Activated CD4-positive, alpha-beta T cell treated with anti-CD3 and anti-CD28 coated beads for 36 hours (primary cell): ENCODE results near the gene SLC4A8. TPM values are rescaled to one million over a fixed set of nuclear protein-coding genes. Genes with fewer than 3 reads are reported as not detected.

Experiments
- ATAC-seq: fragments of 200-7000 bp; cut with Tn5 transposase; one replicate; pipeline ENCODE4 v1.10.0; 2021; ENCODE audit warnings: mild to moderate bottlenecking, moderate library complexity
- CTCF ChIA-PET: fragments of 350-600 bp; sonication (Branson Sonifier 250); formaldehyde crosslinking; loops from one replicate; lab custom pipeline; 2021; ENCODE audit warnings: antibody characterized with exemption; lab: Charles Lee
- POLR2A ChIA-PET: fragments of 350-600 bp; sonication (Branson Sonifier 250); formaldehyde crosslinking; loops from one replicate; lab custom pipeline; 2021; ENCODE audit warnings: antibody characterized with exemption, inconsistent platforms; lab: Charles Lee
- DNase-seq: peaks from one replicate; pipeline ENCODE4 v3.0.0-alpha.2; 2020
- H3K27ac Mint-ChIP-seq: one replicate; pipeline ENCODE4 v1.8.0; 2021; ENCODE audit warnings: mixed read lengths
- H3K27me3 Mint-ChIP-seq: one replicate; pipeline ENCODE4 v1.8.0; 2021; ENCODE audit warnings: mixed read lengths
- H3K36me3 Mint-ChIP-seq: one replicate; pipeline ENCODE4 v1.8.0; 2021; ENCODE audit warnings: low read depth, mixed read lengths
- H3K4me1 Mint-ChIP-seq: one replicate; pipeline ENCODE4 v1.8.0; 2021; ENCODE audit warnings: mixed read lengths
- H3K4me3 Mint-ChIP-seq: one replicate; pipeline ENCODE4 v1.8.0; 2021; ENCODE audit warnings: mild to moderate bottlenecking, moderate library complexity, mixed read lengths
- H3K9me3 Mint-ChIP-seq: one replicate; pipeline ENCODE4 v1.8.0; 2021; ENCODE audit warnings: low read depth, mixed read lengths
- intact Hi-C, 2 experiments: fragments of 100-400 bp; cut with DNase I in 1 of 2; cut with micrococcal nuclease in 1 of 2; formaldehyde crosslinking; loops; one replicate each; pipeline versions ENCODE4 v1.14.2 to v1.15.1; 2022 to 2024; cut with DNase I, micrococcal nuclease
- total RNA-seq, 2 experiments: library from RNA; stranded (reverse); gene quantifications; one replicate each; pipeline ENCODE4 v1.2.3, GENCODE V29; 2021

SLC4A8 gene
- total RNA-seq, 2 experiments from 2014 or later, result 1.7 to 2.0 TPM

DNA sequence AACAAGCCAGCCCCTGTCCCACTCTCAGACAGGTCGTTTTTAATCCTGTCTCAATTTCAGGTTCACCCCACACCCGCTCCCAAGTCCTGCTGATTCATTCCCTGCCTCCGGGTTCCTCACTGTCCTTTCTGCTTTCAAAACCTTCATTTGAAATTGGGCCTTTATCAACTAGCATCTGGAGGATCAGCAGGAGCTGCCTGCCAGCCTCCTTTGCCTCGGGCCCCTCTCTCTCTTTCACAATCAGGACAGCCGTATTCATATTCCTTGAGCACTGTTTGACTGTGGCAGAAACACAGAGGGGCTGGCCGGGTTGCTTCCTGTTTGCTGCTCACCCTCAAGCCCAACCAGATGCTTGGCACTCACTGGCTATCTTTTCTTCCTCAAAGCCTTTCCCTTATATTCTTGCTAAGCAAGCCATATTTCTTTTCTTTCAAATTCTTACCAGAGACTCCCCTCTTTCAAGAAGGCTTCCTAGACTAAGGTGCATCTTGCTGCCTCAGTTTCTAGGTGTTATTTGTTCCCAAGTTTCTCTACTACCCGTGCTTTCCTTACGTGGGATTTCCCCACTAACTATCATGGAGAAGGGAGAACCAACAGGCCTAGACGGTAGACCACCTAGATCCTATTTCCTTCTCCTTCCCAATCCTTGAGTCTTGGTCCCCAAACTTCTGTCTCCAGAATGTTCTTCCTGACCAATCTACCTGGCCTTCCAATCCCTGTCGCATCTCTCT, 36.4 kb upstream of the SLC4A8 start:
- Mint-ChIP-seq H3K9me3 (no peaks in the 10 kb centered on the region), H3K27ac (no peak overlapping the region), H3K4me3 (no peak overlapping the region), H3K27me3 (no peaks in the 10 kb centered on the region), H3K36me3 (no peaks in the 10 kb centered on the region), H3K4me1 (peaks cover 65% of the 10 kb centered on the region)
- ATAC-seq (no peak), DNase-seq (no peak)
- CTCF ChIA-PET, result interaction anchor here (0.7 to 2.2 kb wide), 2 partner anchors 19 to 94 kb away, joined by 4 to 7 read pairs; no protein-coding TSS in a partner anchor
- POLR2A ChIA-PET, result no interaction called here
- intact Hi-C loops, result no loop called here

DNA sequence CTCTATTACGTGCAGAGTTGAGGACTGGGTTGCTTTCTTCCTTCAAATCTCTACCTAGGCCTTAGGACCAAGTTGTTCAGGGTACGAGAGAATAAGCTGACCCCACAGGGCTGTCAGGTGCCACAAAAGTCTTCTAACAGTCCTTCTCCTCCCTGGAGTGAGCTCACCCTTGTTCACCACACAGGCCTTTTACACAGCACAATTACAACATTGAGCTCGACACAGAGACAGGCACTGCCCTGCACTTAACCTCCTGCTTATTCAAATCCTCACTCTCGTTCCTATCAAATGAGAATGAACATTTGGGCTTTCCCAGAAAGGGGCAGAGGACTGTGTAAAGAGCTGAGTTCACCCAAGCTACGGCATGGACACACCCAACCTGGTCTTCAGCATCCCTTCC, 35.8 kb upstream of the SLC4A8 start:
- POLR2A ChIA-PET, result interaction anchor here (1.2 kb wide), 1 partner anchor 20 kb away, joined by 9 read pairs; no protein-coding TSS in a partner anchor
- no peaks in the 10 kb centered on the region for H3K27me3 Mint-ChIP-seq
- no peak for ATAC-seq

DNA sequence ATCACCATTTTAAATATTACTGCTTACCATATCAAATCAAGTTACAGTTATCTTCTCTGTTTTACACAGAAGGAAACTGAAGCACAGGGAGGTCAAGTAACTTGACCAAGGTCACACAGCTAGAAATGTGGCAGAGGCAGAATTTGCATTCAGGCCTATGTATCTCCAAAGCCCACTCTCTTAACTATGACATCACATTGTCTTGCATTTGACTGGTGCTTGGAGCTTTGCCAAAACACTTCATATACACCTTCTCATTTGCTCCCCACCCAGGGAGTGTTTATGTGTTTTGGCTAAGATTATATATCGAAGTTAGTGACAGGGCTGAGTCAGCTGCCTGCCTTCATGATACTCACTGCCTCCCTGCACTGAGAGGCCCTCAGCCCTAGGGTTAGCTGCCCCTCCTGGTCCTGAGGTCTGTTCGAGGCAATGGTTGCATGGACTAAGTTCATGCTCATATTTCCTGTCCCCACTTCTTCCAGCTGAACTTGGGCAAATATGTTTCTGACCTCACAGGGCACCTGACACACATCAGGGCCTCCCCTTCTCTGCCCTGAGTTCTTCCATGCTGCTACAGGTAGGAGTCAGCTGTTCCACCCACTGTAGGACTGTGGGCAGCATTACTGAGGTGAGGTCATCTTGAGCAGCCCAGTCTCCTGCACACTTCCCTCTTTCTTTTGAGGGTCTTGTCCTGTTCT, 35.2 kb upstream of the SLC4A8 start:
- H3K27me3 Mint-ChIP-seq, result no peaks in the 10 kb centered on the region
- intact Hi-C loops, result no loop called here
- peak overlapping the region; percentile 14 for H3K27ac Mint-ChIP-seq
- ChIA-PET CTCF (interaction anchor here (0.7 to 2.2 kb wide), 4 partner anchors 9 to 1629 kb away, joined by 3 to 7 read pairs (median 4); no protein-coding TSS in a partner anchor), POLR2A (interaction anchor here (0.6 to 1.2 kb wide), 2 partner anchors 20 to 22 kb away, joined by 6 to 9 read pairs; no protein-coding TSS in a partner anchor)
- peak; percentile 49 for DNase-seq
- H3K36me3 Mint-ChIP-seq, result no peaks in the 10 kb centered on the region
- no peak overlapping the region for H3K4me3 Mint-ChIP-seq
- H3K9me3 Mint-ChIP-seq, result no peaks in the 10 kb centered on the region
- peaks cover 65% of the 10 kb centered on the region for H3K4me1 Mint-ChIP-seq
- peak; percentile 51 for ATAC-seq

More for the DNA sequence above, 35.8 kb upstream of the SLC4A8 start:
- Mint-ChIP-seq H3K27ac (no peak overlapping the region), H3K9me3 (no peaks in the 10 kb centered on the region), H3K4me1 (peaks cover 65% of the 10 kb centered on the region), H3K4me3 (no peak overlapping the region), H3K36me3 (no peaks in the 10 kb centered on the region)
- CTCF ChIA-PET, result interaction anchor here (0.7 to 2.2 kb wide), 2 partner anchors 20 to 94 kb away, joined by 4 to 7 read pairs; no protein-coding TSS in a partner anchor
- DNase-seq, result no peak
- intact Hi-C loops, result no loop called here

DNA sequence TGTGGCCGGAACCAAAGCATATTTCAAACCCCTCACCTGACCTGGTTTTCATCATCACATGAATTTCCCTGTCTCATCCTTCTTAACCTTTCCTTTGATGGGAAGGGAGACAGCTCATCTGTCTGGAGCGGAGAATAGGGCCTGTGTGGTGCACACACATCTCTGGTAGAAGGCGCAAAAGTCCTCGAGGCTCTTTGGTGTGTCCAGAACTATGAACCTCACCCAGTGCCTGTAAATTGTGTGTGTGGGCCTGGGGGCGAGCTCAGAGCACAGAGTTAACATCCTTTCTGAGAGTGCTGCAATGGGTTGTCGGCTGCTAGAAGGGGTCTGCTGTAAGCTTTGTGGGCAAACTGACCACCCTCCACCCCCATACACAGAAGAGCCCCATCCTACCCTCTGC, 34.2 kb upstream of the SLC4A8 start:
- Mint-ChIP-seq H3K27me3 (no peaks in the 10 kb centered on the region), H3K9me3 (no peaks in the 10 kb centered on the region), H3K36me3 (no peaks in the 10 kb centered on the region), H3K4me1 (peaks cover 75% of the 10 kb centered on the region), H3K4me3 (peak overlapping the region; percentile 85), H3K27ac (peak overlapping the region; percentile 67)
- DNase-seq, result no peak
- ChIA-PET CTCF (interaction anchor here (0.7 to 2.2 kb wide), 4 partner anchors 8 to 1628 kb away, joined by 3 to 7 read pairs (median 3); no protein-coding TSS in a partner anchor), POLR2A (interaction anchor here (0.7 kb wide), 1 partner anchor 817 kb away, joined by 3 read pairs; no protein-coding TSS in a partner anchor)
- intact Hi-C loops, result loop anchor here in 1 of 2 experiments (2.0 to 10.0 kb wide), 3 partner anchors 34 to 584 kb away; partner anchors contain the start of gene SLC4A8
- no peak for ATAC-seq

DNA sequence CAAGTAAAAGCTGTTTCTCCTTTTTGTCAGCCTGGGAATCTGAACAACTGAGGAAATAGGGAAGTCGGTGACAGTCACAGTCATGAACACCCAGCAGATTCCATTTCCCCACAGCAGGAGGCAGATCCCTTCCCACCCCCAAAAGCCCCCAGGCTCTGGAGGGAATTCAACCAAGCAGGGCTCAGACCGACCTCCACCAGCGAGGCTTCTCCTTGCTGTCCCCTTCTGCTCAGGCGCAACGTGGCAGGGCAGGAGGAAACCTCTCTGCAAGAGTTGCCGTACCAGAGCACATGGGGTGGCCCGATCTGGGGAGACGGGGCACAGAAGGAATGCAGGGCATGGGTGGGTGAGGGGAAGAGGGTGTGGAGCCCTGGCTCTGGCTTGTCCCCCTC, 33.7 kb upstream of the SLC4A8 start:
- Mint-ChIP-seq H3K27ac (peak overlapping the region; percentile 67), H3K9me3 (no peaks in the 10 kb centered on the region), H3K36me3 (no peaks in the 10 kb centered on the region), H3K4me3 (peak overlapping the region; percentile 85), H3K4me1 (peaks cover 79% of the 10 kb centered on the region), H3K27me3 (no peaks in the 10 kb centered on the region)
- ChIA-PET POLR2A (interaction anchor here (0.5 to 0.7 kb wide), 3 partner anchors 314 to 817 kb away, joined by 3 to 4 read pairs (median 4); no protein-coding TSS in a partner anchor), CTCF (no interaction called here)
- ATAC-seq (peak; percentile 10), DNase-seq (peak; percentile 57)
- intact Hi-C loops, result loop anchor here (1.0 to 10.0 kb wide), 5 partner anchors 22 to 584 kb away; partner anchors contain the start of genes SLC4A8 (in 1 of the 2) and TFCP2 (in 1 of the 2)

DNA sequence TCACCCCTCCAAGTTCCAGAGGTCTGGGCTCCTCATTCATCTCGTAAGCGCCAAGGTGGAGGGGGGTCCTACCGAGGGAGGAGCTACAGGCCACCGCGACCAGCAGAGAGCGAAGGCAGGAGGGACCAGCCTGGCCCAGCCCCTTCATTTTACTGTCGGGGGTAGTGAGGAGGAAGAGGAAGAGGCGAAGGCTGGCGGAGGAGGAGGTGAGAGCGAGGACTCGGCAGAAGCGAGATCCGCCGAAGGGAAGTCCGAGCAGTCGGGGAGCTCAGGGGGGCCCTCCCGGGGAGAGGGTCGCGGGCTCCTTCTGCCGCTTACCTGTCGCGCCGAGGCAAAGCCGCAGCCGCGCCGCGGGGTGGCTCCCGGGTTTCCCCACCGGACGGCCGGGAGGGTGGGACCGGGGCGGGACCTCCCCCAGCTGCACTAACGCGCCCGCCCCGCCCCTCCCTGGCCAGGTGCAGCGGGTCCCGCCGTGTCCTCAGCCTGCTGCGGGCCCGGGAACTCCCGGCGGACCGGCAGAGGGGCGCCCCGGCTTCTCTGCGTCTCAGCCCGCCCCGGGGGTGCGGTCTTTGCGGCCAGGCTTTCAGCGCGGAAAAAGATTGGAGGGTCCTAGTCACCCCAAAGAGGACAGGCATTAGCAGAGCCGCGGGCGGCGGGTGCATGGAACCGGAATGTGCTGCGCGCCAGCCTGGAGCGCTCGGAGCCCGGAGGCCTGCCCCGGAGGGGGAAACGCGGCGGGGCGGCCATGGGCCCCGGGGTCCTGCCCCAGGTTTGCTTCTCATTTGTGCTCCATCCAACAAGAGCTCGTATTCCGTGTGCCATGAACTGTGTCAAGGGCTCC, 33.1 kb upstream of the SLC4A8 start, which contains the start of gene GALNT6:
Gene GALNT6 (minus strand): TSS at position 124 of the 841 bp plus-strand sequence. CDS start 11,625 bp downstream, outside the sequence.
- ChIA-PET CTCF (interaction anchor here (0.5 to 0.6 kb wide), 2 partner anchors 310 to 467 kb away, joined by 3 read pairs; a partner anchor contains a TSS), POLR2A (interaction anchor here (0.5 to 0.6 kb wide), 3 partner anchors 23 to 370 kb away, joined by 3 to 4 read pairs (median 4); no protein-coding TSS in a partner anchor)
- H3K36me3 Mint-ChIP-seq, result no peaks in the 10 kb centered on the region
- peaks cover 79% of the 10 kb centered on the region for H3K4me1 Mint-ChIP-seq
- peak within 1 kb of the TSS; percentile 85 for H3K4me3 Mint-ChIP-seq
- no peaks in the 10 kb centered on the region for H3K27me3 Mint-ChIP-seq
- intact Hi-C loops, result loop anchor here (1.0 to 10.0 kb wide), 5 partner anchors 22 to 583 kb away; partner anchors contain the start of genes SLC4A8 (in 1 of the 2) and TFCP2 (in 1 of the 2)
- peak; percentile 43 for ATAC-seq
- peak; percentile 78 for DNase-seq
- H3K27ac Mint-ChIP-seq, result peak within 1 kb of the TSS; percentile 67
- H3K9me3 Mint-ChIP-seq, result no peaks in the 10 kb centered on the region

DNA sequence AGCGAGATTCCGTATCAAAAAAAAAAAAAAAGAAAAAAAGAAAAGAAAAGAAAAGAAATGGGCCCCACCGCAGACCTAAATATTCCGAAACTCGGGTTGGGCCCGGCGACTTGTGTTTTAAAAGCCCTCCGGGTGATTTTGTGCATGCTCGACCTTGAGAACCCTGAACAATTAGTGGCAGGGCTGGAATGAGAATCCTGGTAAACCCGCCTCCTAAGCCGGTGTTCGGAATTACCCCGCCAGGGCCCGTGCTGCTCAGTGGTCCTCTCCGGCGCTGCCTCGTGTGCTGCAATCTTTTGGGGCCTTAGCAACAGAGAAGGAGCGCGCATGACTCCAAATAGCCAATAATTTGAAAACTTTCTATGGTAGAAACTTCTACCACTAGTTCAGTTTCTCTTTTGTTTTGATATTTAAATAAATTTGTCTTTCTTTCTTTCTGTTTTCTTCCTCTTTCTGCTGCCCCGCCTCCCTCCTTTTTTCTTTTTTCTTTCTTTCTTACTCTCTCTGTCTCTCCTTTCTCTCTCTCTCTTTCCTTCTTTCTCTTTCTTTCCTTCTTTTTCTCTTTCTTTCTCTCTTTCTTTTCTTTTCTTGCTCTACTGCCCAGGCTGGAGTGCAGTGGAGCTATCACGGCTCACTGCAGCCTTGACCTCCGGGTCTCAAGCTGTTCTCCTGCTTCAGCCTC, 31.9 kb upstream of the SLC4A8 start:
- Mint-ChIP-seq H3K9me3 (no peaks in the 10 kb centered on the region), H3K27ac (peak overlapping the region; percentile 79), H3K4me1 (peaks cover 73% of the 10 kb centered on the region), H3K27me3 (no peaks in the 10 kb centered on the region), H3K4me3 (peak overlapping the region; percentile 85), H3K36me3 (no peaks in the 10 kb centered on the region)
- ChIA-PET CTCF (interaction anchor here (1.4 kb wide), 1 partner anchor 30 kb away, joined by 5 read pairs; no protein-coding TSS in a partner anchor), POLR2A (interaction anchor here (1.3 kb wide), 1 partner anchor 24 kb away, joined by 5 read pairs; no protein-coding TSS in a partner anchor)
- intact Hi-C loops, result loop anchor here in 1 of 2 experiments (10.0 kb wide), 2 partner anchors 432 to 582 kb away; no protein-coding TSS in a partner anchor
- DNase-seq (peak; percentile 56), ATAC-seq (peak; percentile 10)

DNA sequence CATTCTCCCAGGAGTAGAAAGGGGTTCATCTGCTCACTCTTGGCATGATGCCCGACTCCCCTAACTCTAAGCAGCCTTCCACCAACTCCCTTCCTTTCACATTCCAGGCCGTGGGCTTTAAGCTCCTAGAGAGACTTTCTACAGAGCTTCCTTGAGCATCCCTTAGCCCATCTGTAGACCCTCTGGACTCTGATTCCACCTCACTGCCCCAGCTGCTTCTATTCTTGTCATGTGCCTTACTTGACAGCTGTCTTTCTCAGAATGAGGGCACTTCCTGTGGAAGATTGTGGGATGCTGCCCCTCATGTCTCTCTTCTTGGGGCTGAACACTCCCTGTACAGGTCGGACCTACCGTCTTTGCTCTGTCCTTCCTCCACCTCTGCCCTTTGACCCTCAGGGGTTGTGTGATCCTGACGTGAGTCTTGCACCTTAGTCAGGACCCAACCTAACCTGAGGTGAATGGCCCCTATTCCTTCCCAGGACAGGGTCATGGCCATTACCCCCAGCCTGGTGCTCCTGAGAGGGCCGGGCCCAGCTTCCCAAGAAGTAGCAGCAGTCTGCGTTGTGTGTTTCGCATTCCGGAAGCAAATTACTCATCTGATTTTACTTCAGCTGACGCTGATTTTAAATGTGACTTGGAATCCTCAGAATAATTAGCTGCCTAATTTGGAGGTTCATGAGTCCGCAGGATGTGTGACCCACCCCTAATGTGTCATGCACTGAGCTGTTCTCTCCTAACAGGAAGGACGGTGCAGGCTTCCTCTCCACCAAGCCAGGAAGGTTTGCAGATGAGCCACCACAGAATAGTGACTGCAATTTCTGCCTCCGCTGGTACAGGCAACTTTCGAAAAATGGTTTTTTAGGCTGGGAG, 30.7 kb upstream of the SLC4A8 start:
- CTCF ChIA-PET, result interaction anchor here (0.8 to 1.9 kb wide), 6 partner anchors 10 to 427 kb away, joined by 3 to 6 read pairs (median 4); no protein-coding TSS in a partner anchor

More for the DNA sequence above, 30.7 kb upstream of the SLC4A8 start:
- DNase-seq (peak; percentile 69), ATAC-seq (peak; percentile 60)
- Mint-ChIP-seq H3K36me3 (no peaks in the 10 kb centered on the region), H3K4me3 (peak overlapping the region; percentile 64), H3K27ac (peak overlapping the region; percentile 79), H3K9me3 (no peaks in the 10 kb centered on the region), H3K27me3 (no peaks in the 10 kb centered on the region), H3K4me1 (peaks cover 62% of the 10 kb centered on the region)
- intact Hi-C loops, result loop anchor here in 1 of 2 experiments (10.0 kb wide), 2 partner anchors 431 to 581 kb away; no protein-coding TSS in a partner anchor
- POLR2A ChIA-PET, result interaction anchor here (0.5 to 1.3 kb wide), 3 partner anchors 10 to 25 kb away, joined by 3 to 6 read pairs (median 5); no protein-coding TSS in a partner anchor
